NCI-H345 treated with DMSO at 0.1 percent for 48 hours (cell line): ENCODE measurements around the gene ESYT2.

Experiments
- DNase-seq: peaks from one replicate; lab custom pipeline; 2025; ENCODE audit not compliant: unreplicated experiment; lab: John Stamatoyannopoulos, UW

Gene ESYT2

GRCh38 chr7:158774952-158775351, 54.4 kb downstream of the ESYT2 start:
- DNase-seq: no peak

- DNase-seq: no peak
Observed at GRCh38 chr7:158772916-158773315, 56.4 kb downstream of the ESYT2 start.

- no peak for DNase-seq
Observed at GRCh38 chr7:158771213-158771834, 58.0 kb downstream of the ESYT2 start.

GRCh38 chr7:158767707-158768106, 61.6 kb downstream of the ESYT2 start:
- DNase-seq: no peak

GRCh38 chr7:158766570-158767281, 62.6 kb downstream of the ESYT2 start:
- no peak for DNase-seq

- DNase-seq: no peak
Observed at GRCh38 chr7:158765020-158765419, 64.3 kb downstream of the ESYT2 start.

- DNase-seq: no peak
Observed at GRCh38 chr7:158763454-158764033, 65.8 kb downstream of the ESYT2 start.

- no peak for DNase-seq
Observed at GRCh38 chr7:158761945-158762344, 67.4 kb downstream of the ESYT2 start.

- no peak for DNase-seq
Observed at GRCh38 chr7:158760936-158761335, 68.4 kb downstream of the ESYT2 start.

- no peak for DNase-seq
Observed at GRCh38 chr7:158760445-158760764, 68.9 kb downstream of the ESYT2 start.

- no peak for DNase-seq
Observed at GRCh38 chr7:158759749-158760444, 69.4 kb downstream of the ESYT2 start.

GRCh38 chr7:158759245-158759614, 70.1 kb downstream of the ESYT2 start:
- no peak for DNase-seq

- DNase-seq: no peak
Observed at GRCh38 chr7:158758586-158759244, 70.6 kb downstream of the ESYT2 start.

- DNase-seq: no peak
Observed at GRCh38 chr7:158757404-158757989, 71.8 kb downstream of the ESYT2 start.

- no peak for DNase-seq
Observed at GRCh38 chr7:158754746-158755444, 74.4 kb downstream of the ESYT2 start.

- no peak for DNase-seq
Observed at GRCh38 chr7:158753900-158754299, 75.4 kb downstream of the ESYT2 start.

- DNase-seq: no peak
Observed at GRCh38 chr7:158751751-158752150, 77.6 kb downstream of the ESYT2 start.

- DNase-seq: no peak
Observed at GRCh38 chr7:158751199-158751598, 78.1 kb downstream of the ESYT2 start.

GRCh38 chr7:158750702-158751101, 78.6 kb downstream of the ESYT2 start:
- no peak for DNase-seq

- DNase-seq: no peak
Observed at GRCh38 chr7:158749396-158749795, 79.9 kb downstream of the ESYT2 start.

- no peak for DNase-seq
Observed at GRCh38 chr7:158748335-158748734, 81.0 kb downstream of the ESYT2 start.
